Skeletal muscle satellite cell (primary cell): Measurements from ENCODE around the gene ZMYND8. TPM values are rescaled to one million over a fixed set of nuclear protein-coding genes. Genes with fewer than 3 reads are reported as not detected.

Source experiments
- H3K27me3 ChIP-seq: 2 replicates; pipeline ENCODE4 v1.7.0; 2013; ENCODE audit warnings: low read length; ENCODE audit not compliant: control insufficient read depth, insufficient read depth
- H3K36me3 ChIP-seq: 2 replicates; pipeline ENCODE4 v1.7.0; 2013; ENCODE audit warnings: mild to moderate bottlenecking, control low read depth, low read length; ENCODE audit not compliant: insufficient read depth
- H3K4me1 ChIP-seq: 2 replicates; pipeline ENCODE4 v1.7.0; 2013; ENCODE audit warnings: low read length; ENCODE audit not compliant: control insufficient read depth, insufficient read depth
- H3K4me2 ChIP-seq: 2 replicates; pipeline ENCODE4 v1.7.0; 2013; ENCODE audit warnings: mild to moderate bottlenecking, low read length
- H3K4me3 ChIP-seq: 2 replicates; pipeline ENCODE4 v1.7.0; 2013; ENCODE audit warnings: low read length
- H3K9ac ChIP-seq: 2 replicates; pipeline ENCODE4 v1.7.0; 2013; ENCODE audit warnings: mild to moderate bottlenecking, low read depth, low read length, moderate library complexity
- H3K9me3 ChIP-seq: replicated peaks from 2 replicates; pipeline ENCODE4 v1.7.0; 2013; ENCODE audit warnings: mild to moderate bottlenecking, control low read depth, low read length
- small RNA-seq: library from RNA; depleted of rRNA; stranded (forward); fragments of <200 nt; gene quantifications from one replicate; pipeline ENCODE3, GENCODE V24; 2012

Gene ZMYND8

DNA sequence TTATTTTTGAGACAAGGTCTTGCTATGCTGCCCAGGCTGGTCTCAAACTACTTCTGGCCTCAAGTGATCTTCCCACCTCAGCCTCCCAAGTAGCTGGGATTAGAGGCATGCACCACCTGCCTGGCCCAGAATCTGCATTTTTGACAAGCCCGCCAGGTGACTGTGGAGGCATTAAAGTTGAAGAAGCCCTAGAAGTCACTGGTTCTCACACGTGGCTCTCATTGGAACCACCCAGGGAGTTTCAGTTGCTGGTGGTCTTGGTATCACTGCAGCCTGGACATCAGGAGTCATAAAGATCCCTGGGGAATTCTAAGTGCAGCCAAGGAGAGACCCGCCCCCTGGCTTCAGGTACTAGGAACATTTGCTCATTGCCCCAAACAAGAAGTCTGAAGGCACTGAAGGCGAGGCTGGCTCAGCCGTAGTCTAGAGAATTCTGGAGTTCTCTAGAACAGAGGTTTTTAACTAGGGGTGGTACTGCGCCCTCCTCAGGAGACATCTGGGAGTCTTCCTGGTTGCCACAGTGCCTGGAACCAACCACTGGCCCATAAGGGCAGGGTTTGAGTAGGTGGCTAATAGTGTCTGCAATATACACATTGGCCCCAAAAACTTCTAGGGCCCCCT is 182.8 kb downstream of the ZMYND8 start:
- Histone ChIP-seq H3K4me1 (peaks cover 8% of the 10 kb centered on the region), H3K9ac (no peak overlapping the region), H3K36me3 (no peaks in the 10 kb centered on the region), H3K27me3 (peaks cover 17% of the 10 kb centered on the region), H3K4me3 (no peak overlapping the region), H3K4me2 (no peak overlapping the region), H3K9me3 (no peaks in the 10 kb centered on the region)

DNA sequence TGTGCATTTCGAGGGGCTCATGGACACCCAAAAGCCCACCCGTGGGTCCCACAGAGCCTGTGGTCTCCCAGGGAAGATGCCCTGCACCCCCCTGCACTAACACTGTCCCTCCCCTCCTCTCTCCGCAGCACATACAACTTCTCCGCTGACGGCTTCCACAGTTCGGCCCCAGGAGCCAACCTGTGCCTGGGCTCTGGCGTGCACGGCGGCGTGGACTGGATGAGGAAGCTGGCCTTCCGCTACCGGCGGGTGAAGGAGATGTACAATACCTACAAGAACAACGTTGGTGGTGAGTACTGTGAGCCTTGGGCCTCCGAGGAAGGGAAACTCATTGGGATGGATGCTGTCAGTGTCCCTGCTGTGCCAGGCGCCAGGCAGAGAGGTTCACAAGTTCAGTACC is 183.9 kb downstream of the ZMYND8 start:
- H3K4me3 ChIP-seq: no peak overlapping the region
- peaks cover 8% of the 10 kb centered on the region for H3K4me1 ChIP-seq
- H3K9me3 ChIP-seq: no peaks in the 10 kb centered on the region
- H3K27me3 ChIP-seq: peaks cover 24% of the 10 kb centered on the region
- no peaks in the 10 kb centered on the region for H3K36me3 ChIP-seq
- H3K4me2 ChIP-seq: no peak overlapping the region
- no peak overlapping the region for H3K9ac ChIP-seq

DNA sequence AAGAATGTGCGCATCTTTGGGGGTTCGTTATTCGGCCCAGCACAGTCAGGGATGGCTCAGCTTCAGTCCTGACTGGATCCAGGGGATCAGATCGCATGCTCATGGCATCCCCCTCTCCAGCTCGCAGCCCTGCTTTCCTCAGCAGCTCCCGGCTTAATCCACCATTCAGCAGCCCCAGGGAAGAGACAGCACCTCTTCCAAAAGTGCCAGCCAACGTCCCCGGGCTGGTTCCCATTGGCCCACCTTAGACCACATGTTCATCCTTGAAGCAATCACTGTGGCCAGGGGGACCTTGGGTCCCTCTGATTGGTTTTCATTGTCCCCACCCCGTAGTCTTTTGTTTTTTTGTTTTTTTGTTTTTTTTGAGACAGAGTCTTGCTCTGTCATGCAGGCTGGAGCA is 188.7 kb downstream of the ZMYND8 start:
- Histone ChIP-seq H3K9ac (no peak overlapping the region), H3K36me3 (no peaks in the 10 kb centered on the region), H3K4me3 (no peak overlapping the region)

DNA sequence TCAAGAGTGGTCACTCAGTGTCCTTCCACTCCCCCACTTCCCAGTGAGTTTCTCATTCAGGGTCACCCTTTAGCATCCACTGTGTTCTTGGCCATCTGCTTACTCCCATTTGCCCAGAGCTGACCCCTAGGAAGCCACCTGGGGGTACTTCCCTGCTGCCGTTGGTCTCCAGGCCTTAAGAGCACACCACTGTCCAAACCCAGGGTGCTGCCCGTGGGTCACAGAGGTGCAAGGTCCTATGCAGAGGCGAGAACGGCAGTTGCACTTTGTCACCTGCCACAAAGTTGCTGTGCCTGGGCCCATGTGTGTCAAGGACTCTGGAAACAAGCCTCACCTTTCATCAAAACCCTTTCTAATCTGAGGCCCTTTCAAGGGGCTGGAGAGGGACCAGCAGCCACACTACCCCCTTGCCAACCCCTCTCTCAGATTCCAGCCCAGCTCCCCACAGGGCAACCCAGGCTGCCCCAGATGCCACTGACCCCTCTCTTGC is 191.1 kb downstream of the ZMYND8 start:
- Histone ChIP-seq H3K4me1 (peaks cover 6% of the 10 kb centered on the region), H3K36me3 (no peaks in the 10 kb centered on the region)

More for the DNA sequence above, 188.7 kb downstream of the ZMYND8 start:
- peaks cover 14% of the 10 kb centered on the region for H3K4me1 ChIP-seq
- no peaks in the 10 kb centered on the region for H3K9me3 ChIP-seq
- peaks cover 19% of the 10 kb centered on the region for H3K27me3 ChIP-seq
- no peak overlapping the region for H3K4me2 ChIP-seq

DNA sequence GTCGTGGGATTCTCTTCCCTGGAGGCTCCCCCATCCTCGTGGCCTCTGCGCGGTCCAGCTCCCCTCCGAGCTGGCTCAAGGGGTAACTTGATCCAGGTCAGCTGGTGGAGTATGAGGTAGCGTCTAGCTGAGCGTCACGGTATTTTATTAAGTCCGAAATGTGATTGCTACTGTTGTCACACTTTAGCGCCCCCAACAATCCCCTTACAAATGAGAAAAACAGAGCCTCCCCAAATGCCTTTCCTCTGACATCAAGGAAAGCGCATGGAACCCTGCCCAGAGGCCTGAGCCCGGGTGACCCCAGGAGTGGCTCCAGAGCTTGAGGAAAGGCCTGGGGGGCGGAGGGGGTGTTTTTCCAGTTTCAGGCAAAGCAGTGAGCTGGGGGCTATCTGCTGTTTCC is 192.4 kb downstream of the ZMYND8 start:
- Histone ChIP-seq H3K9me3 (no peaks in the 10 kb centered on the region), H3K27me3 (peaks cover 15% of the 10 kb centered on the region), H3K4me2 (no peak overlapping the region), H3K4me1 (peaks cover 6% of the 10 kb centered on the region), H3K36me3 (no peaks in the 10 kb centered on the region), H3K4me3 (no peak overlapping the region), H3K9ac (no peak overlapping the region)

More for the DNA sequence above, 191.1 kb downstream of the ZMYND8 start:
- Histone ChIP-seq H3K27me3 (peaks cover 16% of the 10 kb centered on the region), H3K9me3 (no peaks in the 10 kb centered on the region), H3K4me2 (no peak overlapping the region), H3K9ac (no peak overlapping the region), H3K4me3 (no peak overlapping the region)

DNA sequence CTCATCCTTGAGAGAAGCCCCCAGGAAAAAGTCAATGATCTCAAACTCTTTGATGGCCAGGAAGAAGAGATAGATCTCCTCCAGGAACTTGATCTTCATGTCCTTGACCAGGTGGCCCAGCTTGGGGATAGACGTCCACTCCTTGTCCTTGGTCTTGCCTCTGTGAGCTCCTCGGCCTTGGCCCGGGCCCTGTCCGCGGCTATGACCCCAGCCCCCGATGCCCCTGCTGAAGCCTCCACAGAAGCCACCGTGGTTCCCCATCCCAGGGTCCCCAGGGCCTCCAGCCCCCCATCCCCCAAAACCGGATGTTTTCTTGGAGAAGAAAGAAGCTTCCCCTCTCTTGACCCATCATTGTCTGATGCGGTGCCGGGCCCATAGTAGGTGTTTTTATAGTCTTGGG is 195.1 kb downstream of the ZMYND8 start:
- Histone ChIP-seq H3K4me3 (no peak overlapping the region), H3K9me3 (no peaks in the 10 kb centered on the region), H3K4me2 (no peak overlapping the region), H3K36me3 (no peaks in the 10 kb centered on the region), H3K27me3 (peaks cover 3% of the 10 kb centered on the region), H3K4me1 (peaks cover 6% of the 10 kb centered on the region), H3K9ac (no peak overlapping the region)

DNA sequence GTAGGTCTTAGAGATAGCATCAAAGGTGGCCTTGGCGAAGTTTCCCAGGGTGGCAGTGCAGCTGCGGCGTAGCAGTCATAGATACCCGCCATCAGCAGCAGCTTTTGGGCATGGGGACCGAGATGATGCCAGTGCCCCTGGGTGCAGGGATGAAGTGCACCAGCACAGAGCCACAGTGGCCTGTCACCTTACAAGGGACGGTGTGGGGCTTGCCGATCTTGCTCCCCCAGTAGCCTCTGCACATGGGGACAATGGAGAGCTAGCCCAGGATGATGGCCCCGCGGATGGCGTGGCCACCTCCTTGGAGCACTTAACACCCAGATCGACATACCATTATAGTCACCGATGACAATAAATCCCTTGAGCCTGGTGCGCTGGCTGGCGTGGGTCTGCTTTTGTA is 195.5 kb downstream of the ZMYND8 start:
- Histone ChIP-seq H3K36me3 (no peaks in the 10 kb centered on the region), H3K4me1 (peaks cover 6% of the 10 kb centered on the region), H3K9me3 (no peaks in the 10 kb centered on the region), H3K4me2 (no peak overlapping the region), H3K27me3 (peaks cover 3% of the 10 kb centered on the region), H3K4me3 (no peak overlapping the region), H3K9ac (no peak overlapping the region)

DNA sequence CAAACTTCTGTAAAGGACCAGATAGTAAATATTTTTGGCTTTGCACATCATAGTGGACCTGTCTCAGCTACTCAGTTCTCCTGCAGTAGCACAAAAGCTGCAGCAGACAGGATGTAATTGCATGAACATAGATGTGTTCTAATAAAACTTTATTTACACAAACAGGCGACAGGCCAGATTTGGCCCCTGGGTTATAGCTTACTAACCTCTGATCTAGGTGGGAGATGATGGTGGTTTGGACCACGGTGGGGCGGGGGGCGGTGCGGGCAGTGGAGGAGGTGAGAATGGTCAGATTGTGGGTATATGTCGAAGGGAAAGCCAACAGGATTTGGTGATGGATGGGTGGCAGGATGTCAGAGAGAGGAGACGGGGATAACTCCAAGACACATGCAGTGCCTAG is 196.3 kb downstream of the ZMYND8 start:
- Histone ChIP-seq H3K4me1 (peaks cover 6% of the 10 kb centered on the region), H3K9ac (no peak overlapping the region), H3K4me2 (no peak overlapping the region), H3K9me3 (no peaks in the 10 kb centered on the region), H3K27me3 (no peaks in the 10 kb centered on the region), H3K36me3 (no peaks in the 10 kb centered on the region), H3K4me3 (no peak overlapping the region)

Small RNAs within 50 kb of the gene (small RNA-seq; reads per million reads assigned to genes)
- not detected for gene MIR3616
